HepG2 (cell line): ENCODE results near the gene BPIFA1. TPM values are rescaled to one million over a fixed set of nuclear protein-coding genes. Genes with fewer than 3 reads are reported as not detected.

ENCODE experiments used
- ATF1 ChIP-seq: IDR thresholded peaks from 2 replicates; pipeline ENCODE4 v1.6.1; 2016; ENCODE audit warnings: mild to moderate bottlenecking, control low read depth
- CCAR2 ChIP-seq: fragments of 200-400 bp; formaldehyde crosslinking; optimal IDR thresholded peaks from 2 replicates; pipeline ENCODE3; 2018; ENCODE audit warnings: low read depth, mild to moderate bottlenecking, low read length, moderate library complexity
- MTA3 ChIP-seq: sonication (generic); formaldehyde crosslinking; IDR thresholded peaks from 2 replicates; pipeline ENCODE4 v1.4.0; 2020; ENCODE audit warnings: missing genetic modification reagents
- REXO4 ChIP-seq: sonication (generic); formaldehyde crosslinking; IDR thresholded peaks from 2 replicates; pipeline ENCODE4 v1.8.0; 2022; ENCODE audit warnings: missing genetic modification reagents, mild to moderate bottlenecking, borderline replicate concordance
- RFXANK ChIP-seq: IDR thresholded peaks from 2 replicates; pipeline ENCODE4 v1.6.1; 2016
- TRIM24 ChIP-seq: sonication (generic); formaldehyde crosslinking; IDR thresholded peaks from 2 replicates; pipeline ENCODE4 v1.8.0; 2022; ENCODE audit warnings: mild to moderate bottlenecking, missing genetic modification reagents
- ZFP1 ChIP-seq: IDR thresholded peaks from 2 replicates; pipeline ENCODE4 v1.6.1; 2016
- ZNF441 ChIP-seq: sonication (generic); formaldehyde crosslinking; IDR thresholded peaks from 2 replicates; pipeline ENCODE4 v1.7.0; 2021; ENCODE audit warnings: missing genetic modification reagents, borderline replicate concordance
- polyA plus RNA-seq, 8 experiments: library from polyadenylated mRNA; depleted of rRNA in 3 of 8; stranded (reverse) in 7 of 8; unstranded in 1 of 8; fragments of >200 nt; fragmentation: Illumina TruSeq in 4 of 8; extraction: Trizol in 4 of 8; gene quantifications; 2 replicates each; pipeline versions ENCODE4 v1.2.1 to v1.2.3, GENCODE V29; 2011 to 2016; ENCODE audit warnings: low read depth in 4 of 8, missing spikeins in 1 of 8, mixed read lengths in 1 of 8; ENCODE audit not compliant: insufficient read depth in 1 of 8
- total RNA-seq, 5 experiments: library from RNA; depleted of rRNA; stranded (reverse); fragments of >200 nt; fragmentation: Illumina TruSeq; extraction: Trizol; gene quantifications; 2 replicates each; pipeline ENCODE4 v1.2.3, GENCODE V29; 2016; ENCODE audit warnings: low read depth in 1 of 5
- TF ChIP-seq, protein P1 (sequence below): fragments of 450-650 bp; IDR thresholded peaks from 2 replicates; pipeline ENCODE4 v1.6.1; 2016
- TF ChIP-seq, protein P2 (sequence below): sonication (generic); formaldehyde crosslinking; IDR thresholded peaks from 2 replicates; pipeline ENCODE4 v1.5.0; 2020; ENCODE audit warnings: mild to moderate bottlenecking, missing genetic modification reagents
- TF ChIP-seq, protein P3 (sequence below): sonication (generic); formaldehyde crosslinking; IDR thresholded peaks from 2 replicates; pipeline ENCODE4 v1.4.0; 2020; ENCODE audit warnings: missing genetic modification reagents; ENCODE audit errors: not compliant biosample characterization
- TF ChIP-seq, protein P4 (sequence below): sonication (generic); formaldehyde crosslinking; IDR thresholded peaks from 2 replicates; pipeline ENCODE4 v1.9.0; 2021; ENCODE audit warnings: missing genetic modification reagents, borderline replicate concordance
- TF ChIP-seq, protein P5 (sequence below): sonication (generic); formaldehyde crosslinking; IDR thresholded peaks from 2 replicates; pipeline ENCODE4 v1.4.0; 2020; ENCODE audit warnings: mild to moderate bottlenecking, missing genetic modification reagents
- TF ChIP-seq, protein P6 (sequence below): sonication (generic); formaldehyde crosslinking; IDR thresholded peaks from 2 replicates; pipeline ENCODE4 v1.4.0; 2020; ENCODE audit warnings: missing genetic modification reagents

The BPIFA1 gene
- total and polyA plus RNA-seq, 2 of the 13 experiments (the other 11 are each of a cell fraction or from before 2014, with no cell fraction given), result not detected

DNA sequence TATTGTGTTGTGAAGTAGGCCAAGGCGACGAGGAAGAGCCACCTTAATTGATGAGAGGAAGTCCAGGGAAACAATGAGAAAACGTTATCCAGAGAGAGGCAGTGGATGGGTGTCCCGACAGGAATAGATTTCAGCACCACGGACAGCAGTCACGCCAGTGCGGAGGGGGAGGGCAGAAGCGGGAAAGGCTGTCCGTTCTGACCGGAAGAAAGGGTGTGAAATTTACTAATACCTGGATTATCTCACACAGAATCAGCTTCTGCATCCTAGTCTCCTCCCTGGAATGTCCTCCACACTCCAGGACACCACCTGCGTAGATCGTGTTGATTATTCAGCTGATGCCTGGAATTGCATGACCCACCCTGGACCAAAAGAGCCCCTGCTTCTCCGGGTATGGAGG lies 26.0 kb upstream of the BPIFA1 start (continued):
- no peak for TF ChIP-seq CCAR2
- TF ChIP-seq MTA3 (CRISPR knock-in tag), result 0 out of 2 replicates have a peak, but pooled peaks have one; percentile 28
- TF ChIP-seq, protein P1, sequence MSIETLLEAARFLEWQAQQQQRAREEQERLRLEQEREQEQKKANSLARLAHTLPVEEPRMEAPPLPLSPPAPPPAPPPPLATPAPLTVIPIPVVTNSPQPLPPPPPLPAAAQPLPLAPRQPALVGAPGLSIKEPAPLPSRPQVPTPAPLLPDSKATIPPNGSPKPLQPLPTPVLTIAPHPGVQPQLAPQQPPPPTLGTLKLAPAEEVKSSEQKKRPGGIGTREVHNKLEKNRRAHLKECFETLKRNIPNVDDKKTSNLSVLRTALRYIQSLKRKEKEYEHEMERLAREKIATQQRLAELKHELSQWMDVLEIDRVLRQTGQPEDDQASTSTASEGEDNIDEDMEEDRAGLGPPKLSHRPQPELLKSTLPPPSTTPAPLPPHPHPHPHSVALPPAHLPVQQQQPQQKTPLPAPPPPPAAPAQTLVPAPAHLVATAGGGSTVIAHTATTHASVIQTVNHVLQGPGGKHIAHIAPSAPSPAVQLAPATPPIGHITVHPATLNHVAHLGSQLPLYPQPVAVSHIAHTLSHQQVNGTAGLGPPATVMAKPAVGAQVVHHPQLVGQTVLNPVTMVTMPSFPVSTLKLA, result no peak
- TF ChIP-seq RFXANK (CRISPR knock-in tag), result peak; percentile 92; the same call in 1 of the 2 replicates
- peak; percentile 69; the same call in 1 of the 2 replicates for TF ChIP-seq REXO4 (CRISPR knock-in tag)
- TF ChIP-seq, protein P2, sequence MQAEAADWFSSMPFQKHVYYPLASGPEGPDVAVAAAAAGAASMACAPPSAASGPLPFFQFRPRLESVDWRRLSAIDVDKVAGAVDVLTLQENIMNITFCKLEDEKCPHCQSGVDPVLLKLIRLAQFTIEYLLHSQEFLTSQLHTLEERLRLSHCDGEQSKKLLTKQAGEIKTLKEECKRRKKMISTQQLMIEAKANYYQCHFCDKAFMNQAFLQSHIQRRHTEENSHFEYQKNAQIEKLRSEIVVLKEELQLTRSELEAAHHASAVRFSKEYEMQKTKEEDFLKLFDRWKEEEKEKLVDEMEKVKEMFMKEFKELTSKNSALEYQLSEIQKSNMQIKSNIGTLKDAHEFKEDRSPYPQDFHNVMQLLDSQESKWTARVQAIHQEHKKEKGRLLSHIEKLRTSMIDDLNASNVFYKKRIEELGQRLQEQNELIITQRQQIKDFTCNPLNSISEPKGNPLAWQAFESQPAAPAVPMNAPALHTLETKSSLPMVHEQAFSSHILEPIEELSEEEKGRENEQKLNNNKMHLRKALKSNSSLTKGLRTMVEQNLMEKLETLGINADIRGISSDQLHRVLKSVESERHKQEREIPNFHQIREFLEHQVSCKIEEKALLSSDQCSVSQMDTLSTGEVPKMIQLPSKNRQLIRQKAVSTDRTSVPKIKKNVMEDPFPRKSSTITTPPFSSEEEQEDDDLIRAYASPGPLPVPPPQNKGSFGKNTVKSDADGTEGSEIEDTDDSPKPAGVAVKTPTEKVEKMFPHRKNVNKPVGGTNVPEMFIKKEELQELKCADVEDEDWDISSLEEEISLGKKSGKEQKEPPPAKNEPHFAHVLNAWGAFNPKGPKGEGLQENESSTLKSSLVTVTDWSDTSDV, result peak; percentile 80; the same call in 1 of the 2 replicates
- TF ChIP-seq ZFP1 (CRISPR knock-in tag), result peak; percentile 91; the same call in 1 of the 2 replicates
- TF ChIP-seq TRIM24, result no peak
- TF ChIP-seq, protein P3, sequence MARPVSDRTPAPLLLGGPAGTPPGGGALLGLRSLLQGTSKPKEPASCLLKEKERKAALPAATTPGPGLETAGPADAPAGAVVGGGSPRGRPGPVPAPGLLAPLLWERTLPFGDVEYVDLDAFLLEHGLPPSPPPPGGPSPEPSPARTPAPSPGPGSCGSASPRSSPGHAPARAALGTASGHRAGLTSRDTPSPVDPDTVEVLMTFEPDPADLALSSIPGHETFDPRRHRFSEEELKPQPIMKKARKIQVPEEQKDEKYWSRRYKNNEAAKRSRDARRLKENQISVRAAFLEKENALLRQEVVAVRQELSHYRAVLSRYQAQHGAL (CRISPR knock-in tag), result peak; percentile 93
- no peak for TF ChIP-seq ATF1 (CRISPR knock-in tag)
- TF ChIP-seq, protein P4, sequence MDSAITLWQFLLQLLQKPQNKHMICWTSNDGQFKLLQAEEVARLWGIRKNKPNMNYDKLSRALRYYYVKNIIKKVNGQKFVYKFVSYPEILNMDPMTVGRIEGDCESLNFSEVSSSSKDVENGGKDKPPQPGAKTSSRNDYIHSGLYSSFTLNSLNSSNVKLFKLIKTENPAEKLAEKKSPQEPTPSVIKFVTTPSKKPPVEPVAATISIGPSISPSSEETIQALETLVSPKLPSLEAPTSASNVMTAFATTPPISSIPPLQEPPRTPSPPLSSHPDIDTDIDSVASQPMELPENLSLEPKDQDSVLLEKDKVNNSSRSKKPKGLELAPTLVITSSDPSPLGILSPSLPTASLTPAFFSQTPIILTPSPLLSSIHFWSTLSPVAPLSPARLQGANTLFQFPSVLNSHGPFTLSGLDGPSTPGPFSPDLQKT, result no peak
- TF ChIP-seq, protein P5, sequence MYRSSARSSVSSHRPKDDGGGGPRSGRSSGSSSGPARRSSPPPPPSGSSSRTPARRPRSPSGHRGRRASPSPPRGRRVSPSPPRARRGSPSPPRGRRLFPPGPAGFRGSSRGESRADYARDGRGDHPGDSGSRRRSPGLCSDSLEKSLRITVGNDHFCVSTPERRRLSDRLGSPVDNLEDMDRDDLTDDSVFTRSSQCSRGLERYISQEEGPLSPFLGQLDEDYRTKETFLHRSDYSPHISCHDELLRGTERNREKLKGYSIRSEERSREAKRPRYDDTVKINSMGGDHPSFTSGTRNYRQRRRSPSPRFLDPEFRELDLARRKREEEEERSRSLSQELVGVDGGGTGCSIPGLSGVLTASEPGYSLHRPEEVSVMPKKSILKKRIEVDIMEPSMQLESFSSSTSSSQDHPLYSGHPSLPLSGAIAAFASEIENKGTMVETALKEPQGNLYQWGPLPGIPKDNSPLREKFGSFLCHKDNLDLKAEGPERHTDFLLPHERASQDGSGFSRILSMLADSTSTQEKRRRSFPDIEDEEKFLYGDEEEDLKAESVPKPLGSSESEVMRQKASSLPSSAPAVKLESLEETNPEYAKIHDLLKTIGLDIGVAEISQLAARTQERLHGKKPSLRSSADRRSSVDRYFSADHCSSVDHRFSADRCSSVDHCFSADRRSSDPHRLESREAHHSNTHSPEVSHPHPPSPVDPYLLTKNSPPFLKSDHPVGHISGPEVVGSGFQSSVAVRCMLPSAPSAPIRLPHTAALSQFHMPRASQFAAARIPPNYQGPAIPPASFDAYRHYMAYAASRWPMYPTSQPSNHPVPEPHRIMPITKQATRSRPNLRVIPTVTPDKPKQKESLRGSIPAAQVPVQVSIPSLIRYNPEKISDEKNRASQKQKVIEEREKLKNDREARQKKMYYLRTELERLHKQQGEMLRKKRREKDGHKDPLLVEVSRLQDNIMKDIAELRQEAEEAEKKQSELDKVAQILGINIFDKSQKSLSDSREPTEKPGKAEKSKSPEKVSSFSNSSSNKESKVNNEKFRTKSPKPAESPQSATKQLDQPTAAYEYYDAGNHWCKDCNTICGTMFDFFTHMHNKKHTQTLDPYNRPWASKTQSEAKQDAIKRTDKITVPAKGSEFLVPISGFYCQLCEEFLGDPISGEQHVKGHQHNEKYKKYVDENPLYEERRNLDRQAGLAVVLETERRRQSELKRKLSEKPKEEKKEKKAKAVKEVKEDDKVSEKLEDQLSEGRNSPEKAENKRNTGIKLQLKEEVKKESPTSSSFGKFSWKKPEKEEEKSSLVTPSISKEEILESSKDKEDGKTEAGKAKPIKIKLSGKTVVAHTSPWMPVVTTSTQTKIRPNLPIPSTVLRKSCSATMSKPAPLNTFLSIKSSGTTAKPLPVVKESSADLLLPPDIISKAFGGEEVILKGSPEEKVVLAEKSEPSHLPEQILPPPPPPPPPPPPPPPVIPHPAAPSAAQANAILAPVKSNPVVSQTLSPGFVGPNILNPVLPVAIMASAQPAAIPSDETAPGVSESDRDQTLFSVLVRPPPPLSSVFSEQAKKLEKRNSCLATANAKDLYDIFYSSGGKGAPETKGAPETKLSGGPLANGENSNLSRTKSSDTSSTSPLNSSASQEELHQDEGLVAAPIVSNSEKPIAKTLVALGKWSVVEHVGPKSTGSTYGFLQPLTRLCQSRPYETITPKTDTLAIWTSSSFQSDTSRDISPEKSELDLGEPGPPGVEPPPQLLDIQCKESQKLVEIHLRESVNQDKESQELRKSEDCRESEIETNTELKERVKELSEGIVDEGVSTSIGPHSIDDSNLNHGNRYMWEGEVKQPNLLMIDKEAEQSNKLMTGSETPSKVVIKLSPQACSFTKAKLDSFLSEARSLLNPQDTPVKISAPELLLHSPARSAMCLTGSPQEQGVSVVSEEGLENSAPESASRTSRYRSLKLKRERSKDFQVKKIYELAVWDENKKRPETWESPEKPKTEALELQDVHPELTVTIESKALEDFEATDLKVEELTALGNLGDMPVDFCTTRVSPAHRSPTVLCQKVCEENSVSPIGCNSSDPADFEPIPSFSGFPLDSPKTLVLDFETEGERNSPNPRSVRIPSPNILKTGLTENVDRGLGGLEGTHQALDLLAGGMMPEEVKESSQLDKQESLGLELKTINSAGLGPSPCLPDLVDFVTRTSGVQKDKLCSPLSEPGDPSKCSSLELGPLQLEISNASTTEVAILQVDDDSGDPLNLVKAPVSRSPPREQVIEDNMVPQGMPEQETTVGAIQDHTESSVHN (CRISPR knock-in tag), result peak; percentile 77; the same call in 1 of the 2 replicates
- TF ChIP-seq, protein P6, sequence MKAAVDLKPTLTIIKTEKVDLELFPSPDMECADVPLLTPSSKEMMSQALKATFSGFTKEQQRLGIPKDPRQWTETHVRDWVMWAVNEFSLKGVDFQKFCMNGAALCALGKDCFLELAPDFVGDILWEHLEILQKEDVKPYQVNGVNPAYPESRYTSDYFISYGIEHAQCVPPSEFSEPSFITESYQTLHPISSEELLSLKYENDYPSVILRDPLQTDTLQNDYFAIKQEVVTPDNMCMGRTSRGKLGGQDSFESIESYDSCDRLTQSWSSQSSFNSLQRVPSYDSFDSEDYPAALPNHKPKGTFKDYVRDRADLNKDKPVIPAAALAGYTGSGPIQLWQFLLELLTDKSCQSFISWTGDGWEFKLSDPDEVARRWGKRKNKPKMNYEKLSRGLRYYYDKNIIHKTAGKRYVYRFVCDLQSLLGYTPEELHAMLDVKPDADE (CRISPR knock-in tag), result peak; percentile 98
- TF ChIP-seq ZNF441, result peak; percentile 96
